DMS53 (cell line): Measurements from ENCODE around the gene RFWD3.

ENCODE experiments used
- DNase-seq: peaks from one replicate; lab custom pipeline; 2025; lab: John Stamatoyannopoulos, UW

The RFWD3 gene

DNA sequence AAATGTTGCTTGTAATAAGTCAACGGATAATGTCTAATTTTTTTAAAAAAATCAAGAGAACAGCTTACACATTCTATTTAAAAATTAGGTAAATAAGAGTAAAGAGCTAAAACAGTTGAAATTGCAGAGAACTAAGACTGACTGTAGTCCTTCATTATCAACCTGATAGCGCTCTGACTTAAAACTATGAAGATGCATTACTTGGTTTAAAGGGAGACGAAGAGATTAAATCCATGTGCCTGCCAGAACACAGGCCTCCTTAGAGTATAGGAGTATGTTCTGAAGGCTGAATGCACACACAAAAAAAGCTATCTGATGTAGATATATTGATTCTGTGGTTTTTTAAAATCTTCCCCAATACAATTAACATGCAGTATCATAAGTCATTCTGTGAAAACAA is 88.2 kb downstream of the RFWD3 start:
- DNase-seq, result no peak

GRCh38 chr16:74577882-74578366 is 88.8 kb downstream of the RFWD3 start:
- DNase-seq, result peak; percentile 17

DNA sequence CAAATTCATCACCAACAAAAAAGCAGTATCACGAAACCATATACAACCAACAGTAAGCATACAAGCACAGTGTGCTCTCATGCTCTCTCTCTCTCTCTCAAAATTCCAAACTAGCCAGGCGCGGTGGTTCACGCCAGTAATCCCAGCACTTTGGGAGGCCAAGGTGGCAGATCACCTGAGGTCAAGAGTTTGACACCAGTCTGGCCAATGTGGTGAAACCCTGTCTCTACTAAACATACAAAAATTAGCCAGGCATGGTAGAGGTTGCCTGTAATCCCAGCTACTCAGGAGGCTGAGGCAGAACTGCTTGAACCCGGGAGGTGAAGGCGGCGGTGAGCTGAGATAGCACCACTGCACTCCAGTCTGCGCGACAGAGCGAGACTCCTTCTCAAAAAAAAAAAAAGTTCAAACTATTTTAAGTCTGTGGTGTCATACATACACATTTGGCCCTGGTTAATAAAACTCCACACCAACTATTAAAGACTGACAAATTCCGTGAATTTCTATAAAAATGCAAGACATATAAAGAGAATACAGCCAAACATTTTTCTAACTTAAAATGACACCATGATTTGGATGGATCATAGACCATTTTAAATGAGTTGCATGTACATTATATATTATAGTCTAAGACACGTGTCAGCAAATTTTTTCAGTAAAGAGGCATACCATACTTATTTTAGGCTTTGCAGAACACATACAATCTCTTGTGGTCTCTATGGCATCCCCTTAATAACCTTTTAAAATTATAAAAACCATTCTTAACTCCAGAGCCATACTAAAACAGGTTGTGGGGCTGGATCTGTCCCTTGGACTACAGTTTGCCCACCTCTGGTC is 90.7 kb downstream of the RFWD3 start:
- DNase-seq, result no peak

GRCh38 chr16:74575175-74575806 is 91.4 kb downstream of the RFWD3 start:
- no peak for DNase-seq

DNA sequence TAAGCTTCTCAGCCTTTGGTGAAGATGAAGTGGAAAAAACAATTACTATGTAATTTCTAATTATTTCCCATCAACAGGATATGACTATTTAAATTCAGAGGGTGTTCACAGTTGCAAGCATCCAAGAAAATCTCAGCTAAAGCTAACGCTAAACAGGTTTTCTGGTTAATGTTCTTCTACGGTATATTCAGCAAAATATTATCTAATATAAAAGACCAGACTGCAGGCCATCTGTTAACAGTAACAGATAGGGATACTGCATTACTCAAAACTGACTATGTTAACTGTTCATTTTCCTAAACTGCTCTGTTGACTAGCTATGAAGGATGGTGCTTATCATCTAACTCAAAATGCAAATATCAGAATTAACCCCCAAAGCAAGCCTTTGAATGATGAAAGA is 92.5 kb downstream of the RFWD3 start:
- no peak for DNase-seq

DNA sequence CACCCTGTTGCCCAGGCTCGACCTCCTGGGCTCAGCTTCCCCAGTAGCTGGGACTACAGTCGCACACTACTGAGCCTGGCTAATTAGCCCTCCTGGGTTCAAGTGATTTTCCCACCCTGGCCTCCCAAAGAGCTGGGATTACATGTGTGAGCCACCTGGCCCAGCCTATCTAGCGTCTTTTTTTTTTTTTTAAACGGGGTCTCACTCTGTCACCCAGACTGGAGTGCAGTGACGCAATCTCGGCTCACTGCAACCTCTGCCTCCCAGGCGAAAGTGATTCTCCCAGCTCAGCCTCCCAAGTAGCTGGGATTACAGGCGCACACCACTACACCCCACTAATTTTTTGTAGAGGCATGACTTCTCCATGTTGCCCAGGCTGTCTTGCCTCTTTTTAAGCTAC is 93.1 kb downstream of the RFWD3 start:
- no peak for DNase-seq
